ENCODE measurements around the gene GFOD1.

GFOD1 gene

GRCh38 chr6:13484827-13485226 lies 2.6 kb downstream of the GFOD1 start:
- no peak for DNase-seq

DNA sequence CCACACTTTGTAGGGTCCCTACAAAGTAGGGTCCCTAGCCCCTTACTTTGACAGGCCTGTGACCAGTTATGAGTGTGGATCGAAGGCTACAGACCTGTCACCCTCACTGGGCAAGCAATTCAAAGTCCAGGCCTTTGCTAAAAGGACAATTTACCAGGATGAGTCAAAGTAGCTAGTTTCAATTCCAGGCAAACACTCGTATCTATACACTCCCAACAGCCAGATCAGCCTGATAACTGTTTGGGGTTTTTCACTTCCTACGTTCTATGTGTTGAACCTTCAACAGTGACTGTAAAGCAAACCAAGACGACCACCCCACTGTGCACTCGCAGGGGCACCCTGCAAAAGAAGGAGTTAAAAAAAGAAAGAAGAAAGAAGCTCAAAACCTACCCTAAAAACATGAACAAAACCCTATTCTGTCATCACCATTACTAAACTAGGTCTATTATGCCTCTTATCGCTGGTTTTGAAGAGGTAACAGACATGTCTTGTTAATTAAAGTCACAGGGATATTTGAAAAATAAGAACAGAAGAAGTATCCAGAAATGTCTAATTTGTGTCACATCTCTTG lies 3.2 kb downstream of the GFOD1 start:
- DNase-seq = no peak

DNA sequence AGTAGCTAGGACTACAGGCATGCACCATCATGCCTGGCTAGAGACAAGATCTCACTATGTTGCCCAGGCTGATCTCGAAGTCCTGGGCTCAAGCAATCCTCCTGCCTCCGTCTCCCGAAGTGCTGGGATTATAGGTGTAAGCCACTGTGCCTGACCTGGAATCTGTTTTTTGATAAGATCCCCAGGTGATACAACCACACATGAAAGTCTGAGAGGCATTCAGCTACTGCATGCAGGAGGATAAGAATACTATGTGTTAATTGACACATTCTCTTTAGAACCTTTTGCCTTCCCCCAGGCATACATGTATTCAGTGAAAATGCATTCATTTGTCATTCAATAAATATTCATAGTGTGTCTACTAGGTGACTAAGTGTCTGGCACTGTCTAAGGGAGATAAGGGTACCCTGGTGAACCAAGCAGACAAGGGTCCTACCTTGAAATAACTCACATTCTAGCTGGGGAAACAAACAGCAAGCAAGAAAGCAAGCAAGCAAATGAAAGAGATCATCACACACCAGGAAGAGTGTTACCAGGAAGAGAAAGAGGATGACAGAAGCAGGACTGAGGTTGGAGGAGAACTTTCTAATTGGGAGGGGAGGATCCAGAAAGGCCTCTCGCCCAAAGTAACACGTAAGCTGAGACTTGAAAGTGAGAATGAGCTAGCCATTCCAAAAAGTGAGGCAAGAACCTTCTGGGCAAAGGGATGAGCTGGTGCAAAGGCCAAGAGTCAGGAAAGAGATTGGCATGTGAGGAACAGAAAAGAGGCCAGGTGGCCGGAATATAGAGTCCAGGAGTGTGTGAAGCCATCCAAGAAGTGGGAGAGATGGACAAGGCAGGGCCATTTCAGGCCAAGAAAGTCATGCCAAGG lies 6.5 kb downstream of the GFOD1 start:
- DNase-seq = no peak

DNA sequence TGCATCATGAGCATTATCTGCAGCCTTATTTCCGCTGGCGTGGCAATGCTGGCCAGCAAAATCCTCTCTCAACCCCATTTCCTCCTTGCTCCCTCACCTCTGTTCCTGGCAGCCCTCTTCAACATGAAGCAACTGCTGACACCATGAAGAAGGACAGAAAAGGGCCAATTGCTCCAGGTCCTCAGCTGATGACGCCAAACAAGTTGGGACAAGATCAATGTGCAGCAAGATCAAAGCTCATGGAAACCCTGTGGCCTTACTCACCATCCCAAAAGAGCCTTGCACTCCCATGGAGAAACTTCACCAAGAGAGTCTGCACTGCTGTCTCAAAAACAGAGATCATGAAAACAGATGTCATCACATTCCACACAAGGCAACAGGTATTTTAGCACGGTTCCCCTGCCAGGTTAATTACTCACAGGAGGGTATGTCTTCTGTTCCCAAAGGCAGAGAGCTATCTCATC lies 7.4 kb downstream of the GFOD1 start:
- no peak for DNase-seq

DNA sequence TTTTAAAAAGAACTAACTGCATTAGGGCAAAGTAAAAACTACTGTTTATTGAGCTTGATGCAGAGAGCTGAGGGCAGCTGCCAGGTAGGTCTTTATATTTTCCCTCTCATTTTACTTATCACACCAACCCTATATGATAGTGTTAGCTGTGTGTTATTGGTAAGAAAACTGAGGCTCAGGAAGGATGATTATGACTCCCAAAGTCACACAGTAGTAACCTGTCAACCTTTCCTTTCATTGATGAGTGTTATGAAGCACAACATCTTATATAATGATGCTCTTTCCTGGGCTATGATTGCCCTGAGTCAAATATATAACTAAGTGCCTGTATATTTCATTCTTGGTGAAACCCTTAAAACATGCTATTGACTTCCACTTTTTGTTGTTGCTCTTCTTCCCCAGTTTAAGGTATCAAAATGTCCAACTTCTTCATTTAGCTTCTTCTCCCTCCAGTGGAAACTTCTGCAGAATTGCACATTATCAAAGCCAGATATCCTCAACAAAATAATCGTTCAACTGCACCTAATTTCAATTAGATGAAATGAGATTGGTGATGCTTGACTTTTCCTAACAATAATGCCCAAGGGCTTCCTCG lies 8.1 kb downstream of the GFOD1 start:
- DNase-seq = no peak

- no peak for DNase-seq
Observed at GRCh38 chr6:13478525-13478966, 8.9 kb downstream of the GFOD1 start.

DNA sequence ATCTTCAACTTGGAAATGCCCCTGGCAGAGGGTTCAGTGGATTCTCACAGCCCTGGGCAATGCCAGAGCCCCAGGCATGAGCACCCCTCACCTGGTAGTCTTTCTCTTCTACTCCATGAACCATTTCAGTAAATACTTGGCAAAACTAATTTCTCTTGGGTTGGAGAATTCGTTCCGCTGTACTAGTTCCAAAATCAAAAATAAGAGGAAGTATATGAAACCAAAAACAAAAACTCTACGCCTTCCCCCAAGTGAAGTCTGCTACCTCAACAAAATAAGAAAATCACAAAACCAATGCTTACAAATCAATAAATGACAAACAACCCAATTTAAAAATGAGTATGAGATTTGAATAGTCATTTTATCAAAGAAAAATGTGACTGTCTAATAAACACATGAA lies 12.6 kb downstream of the GFOD1 start:
- no peak for DNase-seq

GRCh38 chr6:13474360-13474759 lies 13.0 kb downstream of the GFOD1 start:
- DNase-seq = no peak

DNA sequence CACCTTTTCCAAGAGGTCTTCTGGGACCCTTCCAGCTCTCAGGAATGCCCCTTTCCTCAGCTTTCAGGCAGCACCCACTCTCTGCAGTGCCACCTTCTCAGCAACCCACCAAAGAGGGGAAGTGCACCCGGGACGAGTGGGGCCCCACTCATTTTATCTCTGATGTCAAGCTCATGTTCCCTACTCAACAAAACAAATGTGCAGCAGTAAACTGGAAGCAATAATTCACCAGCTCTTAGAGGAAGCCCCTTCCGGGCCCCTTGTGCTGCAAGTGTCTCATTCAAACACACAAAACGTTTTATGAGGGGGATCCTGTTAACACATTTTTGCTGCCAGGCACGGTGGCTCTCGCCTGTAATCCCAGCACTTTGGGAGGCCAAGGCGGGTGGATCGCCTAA lies 13.6 kb downstream of the GFOD1 start:
- no peak for DNase-seq

DNA sequence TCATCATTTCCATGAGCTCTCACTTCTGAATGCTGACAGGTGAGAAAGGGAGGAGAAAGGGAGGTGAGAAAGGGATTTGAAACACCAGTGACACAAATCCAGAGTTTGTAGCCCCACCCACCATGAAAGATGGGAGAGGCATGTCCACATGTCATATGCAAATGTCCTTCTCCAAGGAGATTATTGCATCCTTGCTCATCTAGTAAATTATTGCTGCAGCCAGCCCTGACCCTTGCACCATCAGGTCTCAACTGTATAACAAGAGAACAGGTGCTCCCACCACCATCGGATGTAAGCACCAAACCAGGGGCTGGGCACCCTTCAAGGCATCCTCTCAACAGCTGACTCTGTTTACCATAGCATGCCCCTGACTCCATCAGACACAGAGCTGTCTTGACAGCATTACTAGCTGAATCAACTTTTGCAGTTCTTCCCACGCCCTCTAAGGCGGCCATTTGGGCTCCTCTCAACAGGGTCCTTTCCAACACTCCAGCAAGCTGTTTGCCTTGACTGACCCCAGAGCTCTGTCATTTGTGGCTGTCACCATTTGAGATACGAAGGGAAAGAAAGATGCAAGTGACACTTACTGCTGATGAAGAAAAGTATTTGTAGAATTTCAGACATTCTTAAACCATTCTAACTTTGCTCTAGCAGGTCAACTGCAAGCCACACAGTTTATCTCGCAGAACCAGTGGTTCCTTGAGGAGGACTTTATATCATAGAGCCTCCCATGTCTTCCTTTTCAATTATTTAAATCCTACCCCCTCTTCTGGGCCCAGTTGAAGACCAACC lies 14.2 kb downstream of the GFOD1 start:
- DNase-seq = no peak

DNA sequence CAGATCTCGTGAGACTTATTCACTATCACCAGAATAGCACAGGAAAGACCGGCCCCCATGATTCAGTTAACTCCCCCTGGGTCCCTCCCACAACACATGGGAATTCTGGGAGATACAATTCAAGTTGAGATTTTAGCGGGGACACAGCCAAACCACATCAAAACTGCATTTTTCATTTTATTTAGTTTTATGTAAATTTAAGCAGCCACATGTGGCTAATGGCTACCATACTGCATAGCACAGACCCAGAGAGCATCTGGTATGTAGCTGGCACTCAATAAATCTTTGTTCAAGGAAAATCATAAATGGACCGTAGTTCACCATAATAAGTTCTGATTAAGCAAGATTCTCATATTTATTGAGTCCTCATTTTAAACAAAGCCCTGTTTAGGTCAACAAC lies 15.3 kb downstream of the GFOD1 start:
- DNase-seq = no peak

- no peak for DNase-seq
Observed at GRCh38 chr6:13471184-13471583, 16.2 kb downstream of the GFOD1 start.

DNA sequence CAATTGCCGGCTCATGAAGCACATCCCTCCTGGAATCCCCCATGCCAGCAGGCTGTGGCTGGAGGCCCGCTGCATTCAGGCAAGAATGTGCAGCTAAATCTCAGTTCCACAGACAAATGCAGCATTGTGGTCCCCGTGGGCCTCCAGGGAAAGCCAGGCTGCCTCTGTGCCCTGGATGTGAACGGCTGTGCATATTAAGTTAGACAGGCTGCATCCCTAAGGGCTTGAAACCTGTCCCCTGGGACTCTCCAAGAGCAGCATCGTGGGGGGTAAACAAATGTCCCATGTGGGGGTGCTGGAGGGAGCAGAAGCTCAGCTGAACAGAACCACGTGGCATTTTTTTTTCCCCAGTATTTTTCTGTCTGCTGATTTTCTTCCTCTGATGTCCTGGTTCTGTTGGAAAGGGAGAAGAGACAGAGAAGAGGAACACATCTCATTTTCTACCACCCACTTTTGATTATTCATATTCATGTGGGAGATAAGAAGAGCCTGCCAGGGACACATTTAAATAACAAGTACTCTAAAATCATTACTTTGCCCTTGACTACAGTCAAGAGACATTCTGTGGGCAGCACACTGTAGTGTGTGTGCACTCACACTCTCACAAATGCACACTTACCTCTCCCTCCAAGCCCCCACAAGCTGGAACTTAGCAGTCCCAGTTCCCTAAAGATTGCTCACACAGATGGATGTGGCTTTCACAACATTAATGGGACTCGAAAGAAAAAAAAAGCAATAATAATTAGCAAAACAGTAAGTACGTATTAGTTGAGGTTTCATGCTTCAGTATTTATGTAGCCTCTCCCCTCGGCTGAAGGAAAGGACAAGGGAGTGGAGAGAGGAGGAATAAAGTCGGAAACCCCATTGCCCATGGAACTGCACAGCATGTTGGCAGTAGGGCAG lies 16.9 kb downstream of the GFOD1 start:
- no peak for DNase-seq

GRCh38 chr6:13469693-13470092 lies 17.7 kb downstream of the GFOD1 start:
- no peak for DNase-seq

GRCh38 chr6:13468839-13469238 lies 18.6 kb downstream of the GFOD1 start:
- no peak for DNase-seq

DNA sequence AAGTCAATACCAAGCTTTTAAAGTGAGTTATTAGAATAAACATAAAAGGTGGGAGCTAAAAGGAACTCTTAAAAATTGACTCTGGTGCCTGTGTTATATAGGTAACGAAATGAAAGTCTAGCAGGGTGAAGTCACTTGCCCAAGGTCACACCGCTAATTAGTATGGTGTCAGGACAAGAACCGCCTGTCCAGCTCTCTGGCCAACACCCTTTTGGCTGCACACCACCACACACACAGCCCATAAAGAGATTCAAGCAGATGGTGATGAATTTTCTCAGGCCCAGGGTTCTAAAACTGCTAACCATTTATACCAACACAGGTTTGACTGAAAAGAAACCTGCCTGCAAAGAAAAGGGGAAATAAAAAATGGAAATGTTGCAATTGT lies 20.2 kb downstream of the GFOD1 start:
- DNase-seq = no peak

DNA sequence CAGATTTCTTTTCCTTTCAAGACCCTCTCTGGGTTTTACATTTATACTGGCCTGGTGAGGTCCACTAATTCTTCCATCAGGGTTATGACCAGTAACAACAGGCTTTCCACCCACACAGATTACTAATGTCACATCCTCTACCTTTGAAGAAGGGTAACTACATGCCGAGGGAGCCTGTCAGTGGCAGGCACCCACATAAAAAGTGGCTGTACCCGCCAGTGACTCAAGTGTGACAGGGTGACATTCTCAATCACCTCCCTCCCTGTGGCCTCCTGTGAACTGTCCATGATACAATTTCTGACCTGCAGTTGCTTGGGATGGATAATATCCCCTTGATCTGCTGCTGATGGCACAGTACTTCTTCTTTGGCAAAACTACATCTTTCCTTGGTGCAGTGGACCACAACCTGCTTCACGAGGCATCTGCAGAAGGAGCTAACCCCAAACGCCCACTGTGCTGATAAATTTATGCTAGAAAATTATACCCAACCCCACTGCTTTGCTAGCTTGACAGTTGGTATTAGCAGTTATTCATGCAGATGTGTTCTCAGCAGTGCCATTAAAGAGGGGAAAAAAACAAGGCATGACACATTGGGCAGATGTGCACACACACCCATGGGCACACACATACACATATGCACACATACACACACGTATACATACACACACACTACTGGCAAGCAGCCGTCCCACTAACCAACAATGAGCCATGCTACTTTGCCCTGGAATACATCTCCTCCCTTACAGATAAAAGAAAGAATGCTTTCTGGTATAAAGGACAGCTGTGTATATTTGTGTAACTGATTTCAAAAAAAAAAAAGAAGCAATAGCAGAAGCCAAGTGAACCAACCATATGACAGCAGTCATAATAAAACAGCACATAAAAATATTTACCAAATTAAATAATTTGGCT lies 20.8 kb downstream of the GFOD1 start:
- no peak for DNase-seq

DNA sequence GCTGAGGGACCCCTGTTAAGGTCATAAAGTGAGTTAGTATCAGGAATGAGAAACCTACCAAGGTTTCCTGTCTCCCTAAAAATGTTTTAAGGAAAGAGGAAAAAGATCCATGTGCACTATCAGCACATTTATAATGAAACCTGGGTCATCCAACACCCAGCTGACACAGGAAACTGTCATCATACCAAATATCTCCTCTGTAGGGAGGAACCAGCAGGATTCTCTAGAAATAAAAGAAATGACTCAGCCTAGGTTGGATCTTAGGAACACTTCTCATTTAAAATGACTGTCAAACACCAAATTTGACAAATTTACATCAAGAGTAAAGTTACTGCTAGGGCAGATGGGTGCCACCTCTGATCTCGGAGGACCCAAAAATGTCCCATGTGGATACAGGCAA lies 21.7 kb downstream of the GFOD1 start:
- no peak for DNase-seq

- DNase-seq = no peak
Observed at GRCh38 chr6:13463941-13464340, 23.5 kb downstream of the GFOD1 start.

DNA sequence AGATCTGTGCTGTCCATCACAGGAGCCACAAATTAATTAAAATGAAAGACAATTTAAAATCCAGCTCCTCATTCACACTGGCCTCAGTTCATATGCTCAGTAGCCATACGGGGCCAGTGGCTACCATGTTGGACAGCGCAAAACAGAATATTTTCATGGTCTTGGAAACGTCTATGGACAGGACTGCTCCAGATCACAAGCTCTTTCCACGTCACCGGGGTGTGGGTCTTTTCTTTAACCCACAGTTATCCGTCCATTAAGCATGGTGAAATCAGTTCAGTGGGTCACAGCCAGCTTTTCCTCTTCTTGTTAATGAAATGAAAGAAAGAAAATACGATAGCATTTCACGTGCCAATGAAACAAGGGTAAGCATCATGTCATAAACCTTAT lies 24.1 kb downstream of the GFOD1 start:
- no peak for DNase-seq
